SK-N-MC (cell line): ENCODE results near the gene SLC4A8.

ENCODE experiments used
- EZH2 ChIP-seq: fragments of 200-600 bp; sonication (generic); IDR thresholded peaks from one replicate; pipeline ENCODE4 v1.6.1; 2017; ENCODE audit warnings: antibody characterized with exemption
- POLR2AphosphoS5 ChIP-seq: IDR thresholded peaks from 2 replicates; pipeline ENCODE4 v1.6.1; 2012; ENCODE audit warnings: mild to moderate bottlenecking, low read depth, low read length, borderline replicate concordance

- TF ChIP-seq EZH2 (no peak), POLR2AphosphoS5 (no peak)
These were observed 27.0 kb upstream of the SLC4A8 start for GRCh38 chr12:51397670-51398069.
